SK-N-MC (cell line): Measurements from ENCODE around the gene MACROD2.

Experiments
- EZH2 ChIP-seq: fragments of 200-600 bp; sonication (generic); IDR thresholded peaks from one replicate; pipeline ENCODE4 v1.6.1; 2017; ENCODE audit warnings: antibody characterized with exemption
- FOXP2 ChIP-seq: optimal IDR thresholded peaks from 2 replicates; pipeline ENCODE3; 2011; ENCODE audit warnings: mild to moderate bottlenecking, moderate library complexity; ENCODE audit not compliant: insufficient read depth; ENCODE audit errors: extremely low read length, control extremely low read depth
- POLR2AphosphoS5 ChIP-seq: IDR thresholded peaks from 2 replicates; pipeline ENCODE4 v1.6.1; 2012; ENCODE audit warnings: mild to moderate bottlenecking, low read depth, low read length, borderline replicate concordance

DNA sequence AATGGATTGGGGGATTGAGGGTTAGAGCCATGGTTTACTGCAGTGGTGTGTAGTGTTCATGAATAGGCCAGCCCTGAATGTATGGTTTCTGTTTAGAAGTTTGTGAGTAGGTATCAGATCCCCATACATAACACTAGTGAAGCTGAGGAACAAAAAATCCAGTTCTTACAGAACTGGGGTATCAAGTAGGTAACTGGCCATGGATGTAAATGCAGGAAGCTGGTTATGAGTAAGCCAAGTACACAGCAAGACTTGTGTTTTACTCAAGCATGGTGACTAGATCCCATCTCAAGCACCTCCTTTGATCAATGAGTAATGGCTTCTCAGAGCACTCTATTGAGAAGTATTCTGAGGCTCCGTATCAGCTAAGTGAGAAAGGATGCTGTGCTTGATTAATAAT is 955.8 kb downstream of the MACROD2 start:
- TF ChIP-seq EZH2, result no peak
- no peak for TF ChIP-seq POLR2AphosphoS5
- no peak for TF ChIP-seq FOXP2
